ENCODE measurements around the gene OPCML. TPM values are rescaled to one million over a fixed set of nuclear protein-coding genes. Genes with fewer than 3 reads are reported as not detected.

Gene OPCML
- total RNA-seq, 1 donor from 2014 or later, result 1.2 TPM

- H3K4me1 Mint-ChIP-seq, result peaks cover 19% of the 10 kb centered on the region
- H3K4me3 Mint-ChIP-seq, result no peak overlapping the region
- H3K27ac Mint-ChIP-seq (ENCODE audit: unreplicated experiment), result no peak overlapping the region
- DNase-seq (ENCODE audit: low read depth, low spot score), result no peak
- H3K36me3 Mint-ChIP-seq (ENCODE audit: low read depth), result no peaks in the 10 kb centered on the region
- H3K27me3 Mint-ChIP-seq (ENCODE audit: low read depth), result no peaks in the 10 kb centered on the region
- TF ChIP-seq CTCF (conservative IDR thresholded peaks at IDR 0.05), result no peak
- peaks cover 4% of the 10 kb centered on the region for H3K9me3 Mint-ChIP-seq
Measured at GRCh38 chr11:133361689-133361994, 170.7 kb downstream of the OPCML start.

GRCh38 chr11:133360860-133361688 is 171.2 kb downstream of the OPCML start:
- DNase-seq (ENCODE audit: low read depth, low spot score), result no peak
- no peak overlapping the region for H3K27ac Mint-ChIP-seq (ENCODE audit: unreplicated experiment)
- no peak overlapping the region for H3K4me3 Mint-ChIP-seq
- no peaks in the 10 kb centered on the region for H3K36me3 Mint-ChIP-seq (ENCODE audit: low read depth)
- no peaks in the 10 kb centered on the region for H3K9me3 Mint-ChIP-seq
- H3K4me1 Mint-ChIP-seq, result peaks cover 13% of the 10 kb centered on the region
- H3K27me3 Mint-ChIP-seq (ENCODE audit: low read depth), result no peaks in the 10 kb centered on the region
- TF ChIP-seq CTCF (conservative IDR thresholded peaks at IDR 0.05), result no peak

- no peaks in the 10 kb centered on the region for H3K27me3 Mint-ChIP-seq (ENCODE audit: low read depth)
- H3K36me3 Mint-ChIP-seq (ENCODE audit: low read depth), result peaks cover 5% of the 10 kb centered on the region
- peaks cover 5% of the 10 kb centered on the region for H3K9me3 Mint-ChIP-seq
- no peak for DNase-seq (ENCODE audit: low read depth, low spot score)
- TF ChIP-seq CTCF (conservative IDR thresholded peaks at IDR 0.05), result no peak
- H3K4me1 Mint-ChIP-seq, result no peaks in the 10 kb centered on the region
- no peak overlapping the region for H3K27ac Mint-ChIP-seq (ENCODE audit: unreplicated experiment)
- no peak overlapping the region for H3K4me3 Mint-ChIP-seq
Measured at GRCh38 chr11:133355095-133355494, 177.2 kb downstream of the OPCML start.

GRCh38 chr11:133354069-133354468 is 178.2 kb downstream of the OPCML start:
- Mint-ChIP-seq H3K9me3 (peaks cover 5% of the 10 kb centered on the region), H3K27ac (ENCODE audit: unreplicated experiment) (no peak overlapping the region), H3K4me1 (no peaks in the 10 kb centered on the region), H3K4me3 (no peak overlapping the region), H3K27me3 (ENCODE audit: low read depth) (no peaks in the 10 kb centered on the region), H3K36me3 (ENCODE audit: low read depth) (peaks cover 5% of the 10 kb centered on the region)
- no peak for DNase-seq (ENCODE audit: low read depth, low spot score)
- TF ChIP-seq CTCF (conservative IDR thresholded peaks at IDR 0.05), result no peak

GRCh38 chr11:133350045-133350444 is 182.3 kb downstream of the OPCML start:
- no peak for DNase-seq (ENCODE audit: low read depth, low spot score)
- Mint-ChIP-seq H3K4me1 (peaks cover 15% of the 10 kb centered on the region), H3K9me3 (peaks cover 5% of the 10 kb centered on the region), H3K4me3 (no peak overlapping the region), H3K27ac (ENCODE audit: unreplicated experiment) (no peak overlapping the region), H3K36me3 (ENCODE audit: low read depth) (peaks cover 5% of the 10 kb centered on the region), H3K27me3 (ENCODE audit: low read depth) (no peaks in the 10 kb centered on the region)
- TF ChIP-seq CTCF (conservative IDR thresholded peaks at IDR 0.05), result no peak

All from neural crest cell (in vitro differentiated cells).